SK-N-SH (cell line): ENCODE results near the gene AP4M1. TPM values are rescaled to one million over a fixed set of nuclear protein-coding genes. Genes with fewer than 3 reads are reported as not detected.

ENCODE experiments used
- CTCF ChIA-PET: fragments of 300-600, 350-600 bp; formaldehyde crosslinking; extraction: SDS; loops from one replicate; lab custom pipeline; 2021; lab: Yijun Ruan, JAX
- POLR2A ChIA-PET: fragments of 350-600 bp; sonication (Branson Sonifier 250); formaldehyde crosslinking; extraction: SDS; loops from one replicate; lab custom pipeline; 2020; ENCODE audit warnings: antibody characterized with exemption, inconsistent platforms; lab: Yijun Ruan, JAX
- DNase-seq: peaks from one replicate; pipeline ENCODE4 v3.0.0; 2012
- H2AFZ ChIP-seq: fragments of 200-600 bp; sonication (generic); 2 replicates; pipeline ENCODE4 v1.8.1; 2016; ENCODE audit warnings: antibody characterized with exemption, mild to moderate bottlenecking, low read depth
- H3F3A ChIP-seq: fragments of 200-600 bp; sonication (generic); replicated peaks from 2 replicates; pipeline ENCODE3; 2016; ENCODE audit warnings: antibody characterized with exemption, mild to moderate bottlenecking; ENCODE audit not compliant: insufficient read depth
- H3K27ac ChIP-seq, 2 experiments: fragments of 200-500 bp in 1 of 2; fragments of 200-600 bp in 1 of 2; sonication (Bioruptor generic) in 1 of 2; sonication (generic), shearing (Covaris generic) in 1 of 2; 2 replicates each; pipeline versions ENCODE4 v1.5.1 to v1.6.1; 2014 to 2016; ENCODE audit warnings: low read depth in 2 of 2, inconsistent platforms in 1 of 2, low read length in 1 of 2, mild to moderate bottlenecking in 1 of 2, mixed read lengths in 1 of 2
- H3K27me3 ChIP-seq: fragments of 200-600 bp; sonication (generic), shearing (Covaris generic); 2 replicates; pipeline ENCODE4 v1.6.1; 2016; ENCODE audit warnings: mixed run types; ENCODE audit not compliant: insufficient read depth
- H3K36me3 ChIP-seq, 2 experiments: fragments of 200-500 bp in 1 of 2; fragments of 200-600 bp in 1 of 2; sonication (Bioruptor generic) in 1 of 2; sonication (generic) in 1 of 2; replicated peaks in 1 of 2; 2 replicates each; pipeline versions ENCODE3 to v1.5.1; 2014 to 2016; ENCODE audit warnings: low read length in 1 of 2, mild to moderate bottlenecking in 1 of 2; ENCODE audit not compliant: insufficient read depth in 2 of 2, control insufficient read depth in 1 of 2
- H3K4me1 ChIP-seq, 2 experiments: fragments of 200-500 bp in 1 of 2; fragments of 200-600 bp in 1 of 2; sonication (Bioruptor generic) in 1 of 2; sonication (generic), shearing (Covaris generic) in 1 of 2; 2 replicates each; pipeline versions ENCODE4 v1.5.1 to v1.6.1; 2014 to 2016; ENCODE audit warnings: low read depth in 1 of 2, low read length in 1 of 2, mixed run types in 1 of 2; ENCODE audit not compliant: insufficient read depth in 2 of 2, control insufficient read depth in 1 of 2
- H3K4me2 ChIP-seq: fragments of 200-600 bp; sonication (generic), shearing (Covaris generic); 2 replicates; pipeline ENCODE4 v1.6.1; 2017; ENCODE audit warnings: mixed run types
- H3K4me3 ChIP-seq, 2 experiments: fragments of 200-500 bp in 1 of 2; fragments of 200-600 bp in 1 of 2; sonication (Bioruptor generic) in 1 of 2; sonication (generic), shearing (Covaris generic) in 1 of 2; 2 replicates each; pipeline versions ENCODE4 v1.5.1 to v1.8.1; 2014 to 2016; ENCODE audit warnings: low read depth in 2 of 2, inconsistent platforms in 1 of 2, low read length in 1 of 2, mild to moderate bottlenecking in 1 of 2, mixed read lengths in 1 of 2, moderate library complexity in 1 of 2
- H3K79me2 ChIP-seq: fragments of 200-600 bp; sonication (generic); 2 replicates; pipeline ENCODE4 v1.8.1; 2017; ENCODE audit warnings: mild to moderate bottlenecking; ENCODE audit not compliant: insufficient read depth
- H3K9ac ChIP-seq: fragments of 200-600 bp; sonication (generic); 2 replicates; pipeline ENCODE4 v1.6.1; 2017; ENCODE audit warnings: mixed run types
- H3K9me2 ChIP-seq: fragments of 200-600 bp; sonication (generic); 2 replicates; pipeline ENCODE4 v1.6.1; 2017; ENCODE audit warnings: mixed run types
- H3K9me3 ChIP-seq: fragments of 200-600 bp; sonication (generic); 2 replicates; pipeline ENCODE4 v1.6.1; 2017; ENCODE audit warnings: mixed run types, mild to moderate bottlenecking, moderate library complexity
- H4K20me1 ChIP-seq: fragments of 200-600 bp; sonication (generic); 2 replicates; pipeline ENCODE4 v1.6.1; 2017; ENCODE audit warnings: mild to moderate bottlenecking, mixed run types; ENCODE audit not compliant: insufficient read depth
- CHD2 ChIP-seq: fragments of 150-350 bp; IDR thresholded peaks from 2 replicates; pipeline ENCODE4 v1.6.1; 2018; ENCODE audit warnings: low read length; ENCODE audit not compliant: partially characterized antibody
- ELF1 ChIP-seq: IDR thresholded peaks from 2 replicates; pipeline ENCODE4 v1.4.0; 2012
- FOXJ3 ChIP-seq: sonication (generic); formaldehyde crosslinking; IDR thresholded peaks from 2 replicates; pipeline ENCODE4 v1.5.1; 2020; ENCODE audit warnings: mild to moderate bottlenecking, missing genetic modification reagents
- GABPA ChIP-seq: IDR thresholded peaks from 2 replicates; pipeline ENCODE4 v1.4.0; 2012; ENCODE audit warnings: low read depth, mild to moderate bottlenecking
- GATA2 ChIP-seq: sonication (generic); formaldehyde crosslinking; IDR thresholded peaks from 2 replicates; pipeline ENCODE4 v1.5.0; 2020; ENCODE audit warnings: mild to moderate bottlenecking, missing genetic modification reagents
- MXI1 ChIP-seq: IDR thresholded peaks from 2 replicates; pipeline ENCODE4 v1.6.1; 2012; ENCODE audit warnings: mild to moderate bottlenecking, low read depth, low read length, improper control_type of control experiment
- NFIC ChIP-seq: IDR thresholded peaks from 2 replicates; pipeline ENCODE4 v1.4.0; 2012; ENCODE audit warnings: borderline replicate concordance
- NRF1 ChIP-seq: IDR thresholded peaks from 2 replicates; pipeline ENCODE4 v1.6.1; 2012; ENCODE audit warnings: low read depth, mild to moderate bottlenecking, low read length
- POLR2AphosphoS5 ChIP-seq: IDR thresholded peaks from 2 replicates; pipeline ENCODE4 v1.6.1; 2012; ENCODE audit warnings: low read depth, low read length
- RCOR1 ChIP-seq: fragments of 150-350 bp; IDR thresholded peaks from 2 replicates; pipeline ENCODE4 v1.6.1; 2017; ENCODE audit warnings: antibody characterized with exemption, low read length
- RFX5 ChIP-seq: IDR thresholded peaks from 2 replicates; pipeline ENCODE4 v1.6.1; 2012; ENCODE audit warnings: mild to moderate bottlenecking, improper control_type of control experiment, low read length
- RXRA ChIP-seq: IDR thresholded peaks from 2 replicates; pipeline ENCODE4 v1.4.0; 2012; ENCODE audit warnings: low read depth, mild to moderate bottlenecking, borderline replicate concordance
- SIN3A ChIP-seq: IDR thresholded peaks from 2 replicates; pipeline ENCODE4 v1.6.1; 2012; ENCODE audit warnings: low read depth, mild to moderate bottlenecking, low read length, moderate library complexity, borderline replicate concordance
- SMC3 ChIP-seq: IDR thresholded peaks from 2 replicates; pipeline ENCODE4 v1.6.1; 2012; ENCODE audit warnings: low read depth, low read length, improper control_type of control experiment
- TAF1 ChIP-seq: IDR thresholded peaks from 2 replicates; pipeline ENCODE4 v1.6.1; 2012; ENCODE audit warnings: low read depth, mild to moderate bottlenecking, low read length, moderate library complexity, borderline replicate concordance
- TCF12 ChIP-seq: IDR thresholded peaks from 2 replicates; pipeline ENCODE4 v1.4.0; 2012
- TEAD4 ChIP-seq: IDR thresholded peaks from 2 replicates; pipeline ENCODE4 v1.4.0; 2012; ENCODE audit warnings: mild to moderate bottlenecking, borderline replicate concordance; ENCODE audit not compliant: insufficient read depth
- YY1 ChIP-seq: IDR thresholded peaks from 2 replicates; pipeline ENCODE4 v1.4.0; 2012; ENCODE audit warnings: low read depth, mild to moderate bottlenecking
- WGBS: methylation state at CpG from one replicate; pipeline ENCODE4 v1.1.6; 2017; ENCODE audit warnings: low lambda C conversion rate; 5-methylcytosine and 5-hydroxymethylcytosine counted together
- polyA plus RNA-seq, 3 experiments: library from polyadenylated mRNA; depleted of rRNA; stranded (reverse); fragments of >200 nt; gene quantifications; 2 replicates each; pipeline ENCODE4 v1.2.3, GENCODE V29; 2012
- TF ChIP-seq, protein P1 (sequence below): IDR thresholded peaks from 2 replicates; pipeline ENCODE4 v1.4.0; 2012; ENCODE audit warnings: low read depth
- TF ChIP-seq, protein P2 (sequence below): fragments of 200-600 bp; sonication (generic); IDR thresholded peaks from 2 replicates; pipeline ENCODE4 v1.6.1; 2017; ENCODE audit warnings: antibody characterized with exemption, mild to moderate bottlenecking, moderate library complexity
- TF ChIP-seq, protein P3 (sequence below): IDR thresholded peaks from 2 replicates; pipeline ENCODE4 v1.4.0; 2012; ENCODE audit warnings: low read depth, borderline replicate concordance
- TF ChIP-seq, protein P4 (sequence below): IDR thresholded peaks from 2 replicates; pipeline ENCODE4; 2012
- TF ChIP-seq, protein P5 (sequence below): IDR thresholded peaks from 2 replicates; pipeline ENCODE4 v1.6.1; 2012; ENCODE audit warnings: mild to moderate bottlenecking, low read depth, low read length, moderate library complexity
- TF ChIP-seq, protein P6 (sequence below): fragments of 150-350 bp; IDR thresholded peaks from 2 replicates; pipeline ENCODE4 v1.6.1; 2016; ENCODE audit warnings: mild to moderate bottlenecking, low read depth, low read length

AP4M1 gene
- polyA plus RNA-seq, 1 of the 3 experiments (the other 2 are of a cell fraction): 35.0 TPM

DNA sequence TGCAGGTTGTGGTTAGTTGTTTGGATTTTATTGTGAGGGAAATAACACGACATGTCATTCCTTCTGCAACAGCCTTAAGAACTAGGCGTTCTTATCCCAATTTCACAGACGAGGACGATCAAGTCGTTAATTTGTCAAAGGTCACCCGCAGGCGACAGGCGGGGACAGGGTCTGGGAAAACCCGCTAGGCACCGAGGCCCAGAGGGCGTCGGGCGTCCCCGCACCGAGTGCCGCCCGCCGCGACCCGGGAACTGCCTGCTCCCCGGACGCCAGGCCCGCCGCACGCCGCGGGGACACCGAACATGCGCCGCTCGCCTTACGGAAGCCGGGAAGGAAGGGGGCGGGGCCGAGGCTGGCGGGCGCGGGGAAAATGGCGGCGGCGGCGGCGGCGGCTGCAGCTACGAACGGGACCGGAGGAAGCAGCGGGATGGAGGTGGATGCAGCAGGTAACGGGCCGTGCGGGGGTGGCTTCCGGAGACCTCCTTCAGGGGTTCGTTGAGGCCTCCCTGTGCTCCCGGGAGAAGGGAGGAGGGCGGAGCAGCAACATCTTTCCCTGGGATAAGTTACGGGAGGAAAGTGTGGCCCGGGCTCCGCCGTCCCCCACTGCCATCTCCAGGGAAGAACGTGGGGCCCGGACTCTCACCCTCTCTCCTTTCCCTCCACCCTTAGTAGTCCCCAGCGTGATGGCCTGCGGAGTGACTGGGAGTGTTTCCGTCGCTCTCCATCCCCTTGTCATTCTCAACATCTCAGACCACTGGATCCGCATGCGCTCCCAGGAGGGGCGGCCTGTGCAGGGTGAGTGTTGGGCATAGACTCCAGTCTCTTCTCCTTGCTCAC lies 12.6 kb upstream of the AP4M1 start, which contains the start of gene COPS6:
Gene COPS6, plus strand, starts transcription at position 349 of the 837 bp plus-strand sequence. Its CDS starts 22 bp downstream, at position 371.
- Histone ChIP-seq H3K9ac (peak within 1 kb of the TSS; percentile 87), H3K27me3 (no peaks in the 10 kb centered on the region), H4K20me1 (no peaks in the 10 kb centered on the region), H3K4me1 (peaks cover 25 to 33% of the 10 kb centered on the region in 2 experiments; a peak in 3 of 4 replicates), H2AFZ (peak within 1 kb of the TSS; percentile 64), H3K9me3 (no peaks in the 10 kb centered on the region), H3K9me2 (no peaks in the 10 kb centered on the region), H3K4me2 (peak within 1 kb of the TSS; percentile 93), H3K36me3 (peaks cover 30 to 37% of the 10 kb centered on the region in 2 experiments), H3F3A (peaks cover 72% of the 10 kb centered on the region), H3K27ac (peak within 1 kb of the TSS; percentile 84 to 98), H3K79me2 (peaks cover 51% of the 10 kb centered on the region), H3K4me3 (peak within 1 kb of the TSS; percentile 71 to 87)
- ChIA-PET POLR2A (interaction anchor here (0.7 to 7.5 kb wide), 4 partner anchors 12 to 341 kb away, joined by 3 to 98 read pairs (median 3); partner anchors contain the start of genes AP4M1, MCM7 and MEPCE), CTCF (interaction anchor here (0.8 to 1.2 kb wide), 5 partner anchors 13 to 159 kb away, joined by 3 to 4 read pairs (median 3); partner anchors contain the start of genes AP4M1 and GJC3)
- peak; percentile 97 for DNase-seq
- 3% methylated on average over 38 of the region's 68 CpGs for WGBS
- TF ChIP-seq MXI1: peak; percentile 92
- TF ChIP-seq YY1: peak; percentile 99
- no peak for TF ChIP-seq TCF12
- TF ChIP-seq GABPA: peak; percentile 47; the same call in 1 of the 2 replicates
- no peak for TF ChIP-seq FOXJ3 (CRISPR knock-in tag)
- TF ChIP-seq, protein P1, sequence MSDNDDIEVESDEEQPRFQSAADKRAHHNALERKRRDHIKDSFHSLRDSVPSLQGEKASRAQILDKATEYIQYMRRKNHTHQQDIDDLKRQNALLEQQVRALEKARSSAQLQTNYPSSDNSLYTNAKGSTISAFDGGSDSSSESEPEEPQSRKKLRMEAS: peak; percentile 99
- TF ChIP-seq, protein P2, sequence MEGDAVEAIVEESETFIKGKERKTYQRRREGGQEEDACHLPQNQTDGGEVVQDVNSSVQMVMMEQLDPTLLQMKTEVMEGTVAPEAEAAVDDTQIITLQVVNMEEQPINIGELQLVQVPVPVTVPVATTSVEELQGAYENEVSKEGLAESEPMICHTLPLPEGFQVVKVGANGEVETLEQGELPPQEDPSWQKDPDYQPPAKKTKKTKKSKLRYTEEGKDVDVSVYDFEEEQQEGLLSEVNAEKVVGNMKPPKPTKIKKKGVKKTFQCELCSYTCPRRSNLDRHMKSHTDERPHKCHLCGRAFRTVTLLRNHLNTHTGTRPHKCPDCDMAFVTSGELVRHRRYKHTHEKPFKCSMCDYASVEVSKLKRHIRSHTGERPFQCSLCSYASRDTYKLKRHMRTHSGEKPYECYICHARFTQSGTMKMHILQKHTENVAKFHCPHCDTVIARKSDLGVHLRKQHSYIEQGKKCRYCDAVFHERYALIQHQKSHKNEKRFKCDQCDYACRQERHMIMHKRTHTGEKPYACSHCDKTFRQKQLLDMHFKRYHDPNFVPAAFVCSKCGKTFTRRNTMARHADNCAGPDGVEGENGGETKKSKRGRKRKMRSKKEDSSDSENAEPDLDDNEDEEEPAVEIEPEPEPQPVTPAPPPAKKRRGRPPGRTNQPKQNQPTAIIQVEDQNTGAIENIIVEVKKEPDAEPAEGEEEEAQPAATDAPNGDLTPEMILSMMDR: no peak
- no peak for TF ChIP-seq GATA2
- 0 out of 2 replicates have a peak, but pooled peaks have one; percentile 58 for TF ChIP-seq SIN3A
- TF ChIP-seq CHD2: no peak
- TF ChIP-seq RXRA: no peak
- no peak for TF ChIP-seq RCOR1
- peak; percentile 85 for TF ChIP-seq POLR2AphosphoS5
- TF ChIP-seq, protein P3, sequence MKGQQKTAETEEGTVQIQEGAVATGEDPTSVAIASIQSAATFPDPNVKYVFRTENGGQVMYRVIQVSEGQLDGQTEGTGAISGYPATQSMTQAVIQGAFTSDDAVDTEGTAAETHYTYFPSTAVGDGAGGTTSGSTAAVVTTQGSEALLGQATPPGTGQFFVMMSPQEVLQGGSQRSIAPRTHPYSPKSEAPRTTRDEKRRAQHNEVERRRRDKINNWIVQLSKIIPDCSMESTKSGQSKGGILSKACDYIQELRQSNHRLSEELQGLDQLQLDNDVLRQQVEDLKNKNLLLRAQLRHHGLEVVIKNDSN: no peak
- TF ChIP-seq, protein P4, sequence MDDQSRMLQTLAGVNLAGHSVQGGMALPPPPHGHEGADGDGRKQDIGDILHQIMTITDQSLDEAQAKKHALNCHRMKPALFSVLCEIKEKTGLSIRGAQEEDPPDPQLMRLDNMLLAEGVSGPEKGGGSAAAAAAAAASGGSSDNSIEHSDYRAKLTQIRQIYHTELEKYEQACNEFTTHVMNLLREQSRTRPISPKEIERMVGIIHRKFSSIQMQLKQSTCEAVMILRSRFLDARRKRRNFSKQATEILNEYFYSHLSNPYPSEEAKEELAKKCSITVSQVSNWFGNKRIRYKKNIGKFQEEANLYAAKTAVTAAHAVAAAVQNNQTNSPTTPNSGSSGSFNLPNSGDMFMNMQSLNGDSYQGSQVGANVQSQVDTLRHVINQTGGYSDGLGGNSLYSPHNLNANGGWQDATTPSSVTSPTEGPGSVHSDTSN: peak; percentile 19; the same call in 1 of the 2 replicates
- no peak for TF ChIP-seq NFIC
- TF ChIP-seq TEAD4: peak; percentile 13; the same call in 1 of the 2 replicates
- no peak for TF ChIP-seq SMC3
- TF ChIP-seq, protein P5, sequence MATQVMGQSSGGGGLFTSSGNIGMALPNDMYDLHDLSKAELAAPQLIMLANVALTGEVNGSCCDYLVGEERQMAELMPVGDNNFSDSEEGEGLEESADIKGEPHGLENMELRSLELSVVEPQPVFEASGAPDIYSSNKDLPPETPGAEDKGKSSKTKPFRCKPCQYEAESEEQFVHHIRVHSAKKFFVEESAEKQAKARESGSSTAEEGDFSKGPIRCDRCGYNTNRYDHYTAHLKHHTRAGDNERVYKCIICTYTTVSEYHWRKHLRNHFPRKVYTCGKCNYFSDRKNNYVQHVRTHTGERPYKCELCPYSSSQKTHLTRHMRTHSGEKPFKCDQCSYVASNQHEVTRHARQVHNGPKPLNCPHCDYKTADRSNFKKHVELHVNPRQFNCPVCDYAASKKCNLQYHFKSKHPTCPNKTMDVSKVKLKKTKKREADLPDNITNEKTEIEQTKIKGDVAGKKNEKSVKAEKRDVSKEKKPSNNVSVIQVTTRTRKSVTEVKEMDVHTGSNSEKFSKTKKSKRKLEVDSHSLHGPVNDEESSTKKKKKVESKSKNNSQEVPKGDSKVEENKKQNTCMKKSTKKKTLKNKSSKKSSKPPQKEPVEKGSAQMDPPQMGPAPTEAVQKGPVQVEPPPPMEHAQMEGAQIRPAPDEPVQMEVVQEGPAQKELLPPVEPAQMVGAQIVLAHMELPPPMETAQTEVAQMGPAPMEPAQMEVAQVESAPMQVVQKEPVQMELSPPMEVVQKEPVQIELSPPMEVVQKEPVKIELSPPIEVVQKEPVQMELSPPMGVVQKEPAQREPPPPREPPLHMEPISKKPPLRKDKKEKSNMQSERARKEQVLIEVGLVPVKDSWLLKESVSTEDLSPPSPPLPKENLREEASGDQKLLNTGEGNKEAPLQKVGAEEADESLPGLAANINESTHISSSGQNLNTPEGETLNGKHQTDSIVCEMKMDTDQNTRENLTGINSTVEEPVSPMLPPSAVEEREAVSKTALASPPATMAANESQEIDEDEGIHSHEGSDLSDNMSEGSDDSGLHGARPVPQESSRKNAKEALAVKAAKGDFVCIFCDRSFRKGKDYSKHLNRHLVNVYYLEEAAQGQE: peak; percentile 73; the same call in 1 of the 2 replicates
- TF ChIP-seq ELF1: peak; percentile 62; the same call in 1 of the 2 replicates
- TF ChIP-seq, protein P6, sequence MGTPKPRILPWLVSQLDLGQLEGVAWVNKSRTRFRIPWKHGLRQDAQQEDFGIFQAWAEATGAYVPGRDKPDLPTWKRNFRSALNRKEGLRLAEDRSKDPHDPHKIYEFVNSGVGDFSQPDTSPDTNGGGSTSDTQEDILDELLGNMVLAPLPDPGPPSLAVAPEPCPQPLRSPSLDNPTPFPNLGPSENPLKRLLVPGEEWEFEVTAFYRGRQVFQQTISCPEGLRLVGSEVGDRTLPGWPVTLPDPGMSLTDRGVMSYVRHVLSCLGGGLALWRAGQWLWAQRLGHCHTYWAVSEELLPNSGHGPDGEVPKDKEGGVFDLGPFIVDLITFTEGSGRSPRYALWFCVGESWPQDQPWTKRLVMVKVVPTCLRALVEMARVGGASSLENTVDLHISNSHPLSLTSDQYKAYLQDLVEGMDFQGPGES: no peak
- TF ChIP-seq NRF1: peak; percentile 69
- peak; percentile 99 for TF ChIP-seq TAF1
- TF ChIP-seq RFX5: no peak
